H1 (cell line): ENCODE data around the gene CLEC1A. TPM values are rescaled to one million over a fixed set of nuclear protein-coding genes. Genes with fewer than 3 reads are reported as not detected.

Experiments
- CTCF ChIA-PET: fragments of 300-600 bp; sonication (Branson Sonifier 250); formaldehyde crosslinking; loops from one replicate; lab custom pipeline; 2021; ENCODE audit not compliant: partially characterized antibody; lab: Charles Lee
- POLR2A ChIA-PET: fragments of 300-600 bp; sonication (Branson Sonifier 250); formaldehyde crosslinking; loops from one replicate; lab custom pipeline; 2021; ENCODE audit warnings: inconsistent platforms; ENCODE audit not compliant: partially characterized antibody; lab: Charles Lee
- DNase-seq, 2 experiments: peaks; one replicate each; pipeline versions ENCODE4 v3.0.0 to v3.0.0-alpha.2; 2010 to 2022; ENCODE audit warnings: low spot score in 2 of 2, low read depth in 1 of 2, mixed read lengths in 1 of 2
- FAIRE-seq: peaks from 2 replicates; lab custom pipeline; 2011; peaks lifted over from hg19 to GRCh38; lab: Jason Lieb, UNC
- H2AFZ ChIP-seq: 2 replicates; pipeline ENCODE4 v1.8.1; 2012; ENCODE audit warnings: low read length, inconsistent platforms
- H2AK5ac ChIP-seq: 2 replicates; pipeline ENCODE4 v1.6.1; 2013; ENCODE audit warnings: low read depth, low read length
- H2BK120ac ChIP-seq: replicated peaks from 2 replicates; pipeline ENCODE3; 2013; ENCODE audit warnings: low read depth, low read length, inconsistent platforms
- H2BK12ac ChIP-seq: 2 replicates; pipeline ENCODE4 v1.6.1; 2013; ENCODE audit warnings: low read depth, low read length
- H2BK15ac ChIP-seq: 2 replicates; pipeline ENCODE4 v1.6.1; 2013; ENCODE audit warnings: low read length
- H2BK20ac ChIP-seq: 2 replicates; pipeline ENCODE4 v1.6.1; 2013; ENCODE audit warnings: low read length
- H2BK5ac ChIP-seq: 2 replicates; pipeline ENCODE4 v1.6.1; 2013; ENCODE audit warnings: low read depth, low read length
- H3K14ac ChIP-seq: 2 replicates; pipeline ENCODE4 v1.6.1; 2013; ENCODE audit warnings: inconsistent platforms; ENCODE audit not compliant: insufficient read length
- H3K18ac ChIP-seq: 2 replicates; pipeline ENCODE4 v1.6.1; 2013; ENCODE audit warnings: low read length; ENCODE audit errors: extremely low read depth
- H3K23ac ChIP-seq: 2 replicates; pipeline ENCODE4 v1.6.1; 2013; ENCODE audit warnings: inconsistent platforms; ENCODE audit not compliant: insufficient read length
- H3K23me2 ChIP-seq: 2 replicates; pipeline ENCODE4 v1.6.1; 2013; ENCODE audit warnings: low read depth, low read length
- H3K27ac ChIP-seq: 2 replicates; pipeline ENCODE4 v1.6.1; 2011; ENCODE audit warnings: low read depth, low read length, inconsistent platforms
- H3K27me3 ChIP-seq, 4 experiments: replicated peaks in 1 of 4; 1 replicate in 1 of 4; 2 replicates in 3 of 4; pipeline versions ENCODE4 v1.6.1 to v1.8.1; 2011 to 2013; ENCODE audit warnings: low read length in 3 of 4, mild to moderate bottlenecking in 3 of 4, inconsistent platforms in 2 of 4, mixed read lengths in 2 of 4, moderate library complexity in 1 of 4; ENCODE audit not compliant: control insufficient read depth in 3 of 4, insufficient read depth in 3 of 4; ENCODE audit errors: extremely low read depth in 1 of 4
- H3K36me3 ChIP-seq, 4 experiments: 2 replicates each; pipeline versions ENCODE4 v1.6.1 to v1.8.1; 2011 to 2013; ENCODE audit warnings: mild to moderate bottlenecking in 4 of 4, low read length in 3 of 4, moderate library complexity in 2 of 4, control low read depth in 1 of 4, inconsistent platforms in 1 of 4; ENCODE audit not compliant: insufficient read depth in 4 of 4, control insufficient read depth in 2 of 4
- H3K4ac ChIP-seq: replicated peaks from 2 replicates; pipeline ENCODE3; 2013; ENCODE audit warnings: low read length, low read depth, mixed read lengths, inconsistent platforms; ENCODE audit not compliant: insufficient read length
- H3K4me1 ChIP-seq, 4 experiments: replicated peaks in 1 of 4; 1 replicate in 1 of 4; 2 replicates in 3 of 4; pipeline versions ENCODE4 v1.6.1 to v1.8.1; 2011 to 2013; ENCODE audit warnings: low read length in 3 of 4, inconsistent platforms in 2 of 4, mixed read lengths in 1 of 4; ENCODE audit not compliant: insufficient read depth in 4 of 4, control insufficient read depth in 3 of 4
- H3K4me2 ChIP-seq, 2 experiments: 2 replicates each; pipeline versions ENCODE4 v1.6.1 to v1.8.1; 2011 to 2013; ENCODE audit warnings: low read depth in 2 of 2, low read length in 2 of 2, control low read depth in 1 of 2, inconsistent platforms in 1 of 2, mild to moderate bottlenecking in 1 of 2; ENCODE audit not compliant: insufficient read depth in 1 of 2
- H3K4me3 ChIP-seq, 4 experiments: fragments of 200-600, 300-600 bp in 1 of 4; sonication (generic), shearing (Covaris generic), sonication (Bioruptor Twin) in 1 of 4; 2 replicates each; pipeline versions ENCODE4 v1.5.1 to v1.8.1; 2011 to 2016; ENCODE audit warnings: low read length in 4 of 4, low read depth in 3 of 4, control low read depth in 2 of 4, inconsistent platforms in 2 of 4, mild to moderate bottlenecking in 2 of 4, mixed read lengths in 1 of 4, moderate library complexity in 1 of 4; ENCODE audit not compliant: insufficient read depth in 2 of 4; ENCODE audit errors: extremely low read depth in 1 of 4
- H3K56ac ChIP-seq: replicated peaks from 2 replicates; pipeline ENCODE3; 2013; ENCODE audit warnings: low read depth, mild to moderate bottlenecking, mixed read lengths, low read length, inconsistent platforms; ENCODE audit not compliant: insufficient read length
- H3K79me1 ChIP-seq: 2 replicates; pipeline ENCODE4 v1.6.1; 2013; ENCODE audit warnings: low read depth, low read length, control low read depth
- H3K79me2 ChIP-seq, 2 experiments: 2 replicates each; pipeline versions ENCODE4 v1.6.1 to v1.8.1; 2012 to 2013; ENCODE audit warnings: low read length in 2 of 2, mild to moderate bottlenecking in 2 of 2, inconsistent platforms in 1 of 2; ENCODE audit not compliant: insufficient read depth in 2 of 2, control insufficient read depth in 1 of 2
- H3K9ac ChIP-seq, 4 experiments: replicated peaks in 1 of 4; 1 replicate in 1 of 4; 2 replicates in 3 of 4; pipeline versions ENCODE4 v1.6.1 to v1.8.1; 2011 to 2013; ENCODE audit warnings: low read depth in 3 of 4, low read length in 3 of 4, control low read depth in 2 of 4, mild to moderate bottlenecking in 2 of 4, moderate library complexity in 2 of 4, inconsistent platforms in 1 of 4; ENCODE audit errors: extremely low read depth in 1 of 4
- H3K9me3 ChIP-seq, 2 experiments: 2 replicates each; pipeline versions ENCODE4 v1.6.1 to v1.8.1; 2012 to 2013; ENCODE audit warnings: mild to moderate bottlenecking in 2 of 2, moderate library complexity in 2 of 2, control low read depth in 1 of 2, inconsistent platforms in 1 of 2, low read depth in 1 of 2, low read length in 1 of 2, mixed read lengths in 1 of 2; ENCODE audit not compliant: insufficient read depth in 2 of 2
- H4K20me1 ChIP-seq, 2 experiments: replicated peaks in 1 of 2; 2 replicates each; pipeline versions ENCODE3 to v1.8.1; 2011 to 2013; ENCODE audit warnings: inconsistent platforms in 2 of 2, low read length in 2 of 2, mild to moderate bottlenecking in 1 of 2; ENCODE audit not compliant: insufficient read depth in 2 of 2, control insufficient read depth in 1 of 2
- H4K5ac ChIP-seq: 2 replicates; pipeline ENCODE4 v1.6.1; 2013; ENCODE audit warnings: low read length, low read depth, mixed read lengths, inconsistent platforms; ENCODE audit not compliant: insufficient read length
- H4K8ac ChIP-seq: 2 replicates; pipeline ENCODE4 v1.8.0; 2013; ENCODE audit warnings: mild to moderate bottlenecking, moderate library complexity, low read length, inconsistent platforms; ENCODE audit not compliant: insufficient read depth; ENCODE audit errors: extremely low read depth
- H4K91ac ChIP-seq: replicated peaks from 2 replicates; pipeline ENCODE3; 2013; ENCODE audit warnings: low read length, mixed read lengths, inconsistent platforms; ENCODE audit not compliant: insufficient read length
- EGR1 ChIP-seq: IDR thresholded peaks from 2 replicates; pipeline ENCODE4 v1.6.1; 2011; ENCODE audit warnings: low read depth, low read length, borderline replicate concordance
- SP4 ChIP-seq: IDR thresholded peaks from 2 replicates; pipeline ENCODE4 v1.6.1; 2012; ENCODE audit warnings: low read length, inconsistent platforms
- WGBS, 2 experiments: shearing (Covaris generic) in 1 of 2; methylation state at CpG; one replicate each; pipeline versions ENCODE4 v1.1.6 to v1.1.7; 2013 to 2015; ENCODE audit warnings: low lambda C conversion rate in 2 of 2, mixed read lengths in 2 of 2, inconsistent platforms in 1 of 2, low coverage in 1 of 2, missing lambda C conversion rate in 1 of 2; ENCODE audit not compliant: insufficient replicate concordance in 2 of 2, insufficient coverage in 1 of 2, insufficient read length in 1 of 2; ENCODE audit errors: extremely low coverage in 1 of 2, missing lambda C conversion rate in 1 of 2; 5-methylcytosine and 5-hydroxymethylcytosine counted together
- polyA plus RNA-seq, 7 experiments: library from polyadenylated mRNA; depleted of rRNA in 3 of 7; stranded (reverse) in 5 of 7; unstranded in 2 of 7; fragments of >200 nt in 5 of 7; fragments of 200-250 nt in 2 of 7; gene quantifications; 1 replicate in 5 of 7; 2 replicates in 1 of 7; 4 replicates in 1 of 7; pipeline versions ENCODE4 v1.2.1 to v1.2.3, GENCODE V29; 2011 to 2013; ENCODE audit warnings: missing spikeins in 2 of 7, mixed read lengths in 2 of 7
- total RNA-seq: library from RNA; stranded (reverse); fragmentation: NEBNext Ultra II Directional; extraction: Animal tissue kit (Norgen Biotek cat#: 25700); gene quantifications from 2 replicates; pipeline ENCODE4 v1.2.1, GENCODE V29; 2021

The CLEC1A gene
- total and polyA plus RNA-seq, 2 of the 8 experiments (the other 6 are each of a cell fraction or from before 2014, with no cell fraction given): 0.20 TPM; not detected in 1

DNA sequence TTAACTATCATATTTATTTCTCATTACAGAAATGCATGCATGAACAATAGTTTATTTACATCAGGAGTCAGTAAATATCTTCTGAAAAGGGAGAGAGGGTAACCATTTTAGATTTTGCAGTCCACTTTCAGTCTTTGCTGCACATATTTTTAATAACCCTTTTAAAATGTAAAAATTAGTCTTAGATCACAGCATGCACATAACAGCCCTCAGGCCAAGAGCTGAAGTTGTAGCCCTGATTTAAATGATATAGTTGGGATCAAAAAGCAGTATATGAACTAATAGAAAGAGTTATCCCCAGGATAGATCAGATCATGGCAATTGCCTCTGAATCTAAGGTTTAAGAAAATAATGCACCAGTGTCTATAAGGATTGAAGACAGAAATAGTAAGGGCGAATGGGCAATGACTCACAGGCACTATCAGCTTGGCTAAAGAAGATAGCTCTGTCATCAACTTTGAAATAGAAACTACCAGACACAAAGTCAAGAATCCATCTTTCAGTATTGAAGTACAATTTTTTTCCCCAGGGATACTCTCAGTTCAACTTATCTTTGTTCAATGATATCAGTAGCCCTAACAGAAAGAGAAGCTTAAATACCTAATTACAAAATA is 44.3 kb upstream of the CLEC1A start:
- H3K23ac ChIP-seq: no peak overlapping the region
- H3K23me2 ChIP-seq: no peaks in the 10 kb centered on the region
- no peak overlapping the region for H3K56ac ChIP-seq
- no peaks in the 10 kb centered on the region for H4K20me1 ChIP-seq
- H3K79me2 ChIP-seq: no peaks in the 10 kb centered on the region
- no peak overlapping the region for H3K4me3 ChIP-seq
- H3K18ac ChIP-seq: no peak overlapping the region
- no peak overlapping the region for H2BK20ac ChIP-seq
- H4K8ac ChIP-seq: no peak overlapping the region
- no peak for DNase-seq
- H3K27ac ChIP-seq: no peak overlapping the region
- 0% methylated on average over 1 of the region's 1 CpG; no CpG with 5 or more reads in 1 of the 2 experiments for WGBS, 2 experiments
- no peak overlapping the region for H2BK120ac ChIP-seq
- H4K91ac ChIP-seq: no peak overlapping the region
- no peak overlapping the region for H3K9ac ChIP-seq
- no peaks in the 10 kb centered on the region for H3K79me1 ChIP-seq
- H2BK5ac ChIP-seq: no peak overlapping the region
- no peak overlapping the region for H4K5ac ChIP-seq
- no peaks in the 10 kb centered on the region for H3K36me3 ChIP-seq
- H3K27me3 ChIP-seq: no peaks in the 10 kb centered on the region
- H2AFZ ChIP-seq: no peak overlapping the region
- peaks cover 0 to 3% of the 10 kb centered on the region in 2 experiments; a peak in 1 of 4 replicates for H3K9me3 ChIP-seq
- H2AK5ac ChIP-seq: no peak overlapping the region
- H3K14ac ChIP-seq: no peak overlapping the region
- H2BK15ac ChIP-seq: no peak overlapping the region
- no peak for TF ChIP-seq EGR1
- no peak for TF ChIP-seq SP4
- H3K4me2 ChIP-seq: no peak overlapping the region
- H3K4me1 ChIP-seq: no peaks in the 10 kb centered on the region
- no peak overlapping the region for H3K4ac ChIP-seq
- no peak for FAIRE-seq
- no peak overlapping the region for H2BK12ac ChIP-seq
- ChIA-PET CTCF (interaction anchor here (0.7 to 2.0 kb wide), 6 partner anchors 10 to 393 kb away, joined by 3 to 13 read pairs (median 4); no protein-coding TSS in a partner anchor), POLR2A (interaction anchor here (0.5 to 0.9 kb wide), 2 partner anchors 10 to 262 kb away, joined by 3 read pairs; partner anchors contain the start of gene KLRF2)
